Measurements from ENCODE around the gene TREML2.
A peak's percentile ranks its signal among the peaks of the same experiment; 100 is the strongest.

The TREML2 gene

DNA sequence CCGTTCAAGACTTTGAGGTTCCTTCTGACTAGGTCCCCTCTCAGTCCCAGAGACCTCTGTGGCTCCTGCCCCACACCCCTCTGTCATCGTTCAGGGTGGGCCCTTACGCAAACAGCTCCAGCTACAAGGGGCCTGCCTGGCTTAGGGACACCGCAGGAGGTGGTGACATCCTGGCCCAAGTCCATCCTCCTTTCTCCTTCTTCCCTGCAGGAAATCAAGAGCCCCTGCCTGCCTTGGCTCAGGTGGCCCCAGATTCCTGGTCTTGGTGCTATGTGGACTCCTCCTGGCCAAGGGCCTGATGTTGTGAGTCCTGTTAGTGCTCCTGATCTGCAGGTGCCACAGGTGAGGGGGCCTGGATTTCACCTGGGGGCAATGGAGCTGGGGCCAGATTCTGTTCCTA is 35.3 kb upstream of the TREML2 start:
- POLR2A ChIA-PET: no interaction called here
- TF ChIP-seq, protein P1, sequence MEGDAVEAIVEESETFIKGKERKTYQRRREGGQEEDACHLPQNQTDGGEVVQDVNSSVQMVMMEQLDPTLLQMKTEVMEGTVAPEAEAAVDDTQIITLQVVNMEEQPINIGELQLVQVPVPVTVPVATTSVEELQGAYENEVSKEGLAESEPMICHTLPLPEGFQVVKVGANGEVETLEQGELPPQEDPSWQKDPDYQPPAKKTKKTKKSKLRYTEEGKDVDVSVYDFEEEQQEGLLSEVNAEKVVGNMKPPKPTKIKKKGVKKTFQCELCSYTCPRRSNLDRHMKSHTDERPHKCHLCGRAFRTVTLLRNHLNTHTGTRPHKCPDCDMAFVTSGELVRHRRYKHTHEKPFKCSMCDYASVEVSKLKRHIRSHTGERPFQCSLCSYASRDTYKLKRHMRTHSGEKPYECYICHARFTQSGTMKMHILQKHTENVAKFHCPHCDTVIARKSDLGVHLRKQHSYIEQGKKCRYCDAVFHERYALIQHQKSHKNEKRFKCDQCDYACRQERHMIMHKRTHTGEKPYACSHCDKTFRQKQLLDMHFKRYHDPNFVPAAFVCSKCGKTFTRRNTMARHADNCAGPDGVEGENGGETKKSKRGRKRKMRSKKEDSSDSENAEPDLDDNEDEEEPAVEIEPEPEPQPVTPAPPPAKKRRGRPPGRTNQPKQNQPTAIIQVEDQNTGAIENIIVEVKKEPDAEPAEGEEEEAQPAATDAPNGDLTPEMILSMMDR (IDR thresholded peaks at IDR 0.05; ENCODE audit: control extremely low read depth, extremely low read depth, low read depth, missing control alignments): no peak
- CTCF ChIA-PET: interaction anchor here (1.5 kb wide), 1 partner anchor 356 kb away, joined by 3 read pairs; no protein-coding TSS in a partner anchor
- DNase-seq (ENCODE audit: extremely low spot score): no peak

DNA sequence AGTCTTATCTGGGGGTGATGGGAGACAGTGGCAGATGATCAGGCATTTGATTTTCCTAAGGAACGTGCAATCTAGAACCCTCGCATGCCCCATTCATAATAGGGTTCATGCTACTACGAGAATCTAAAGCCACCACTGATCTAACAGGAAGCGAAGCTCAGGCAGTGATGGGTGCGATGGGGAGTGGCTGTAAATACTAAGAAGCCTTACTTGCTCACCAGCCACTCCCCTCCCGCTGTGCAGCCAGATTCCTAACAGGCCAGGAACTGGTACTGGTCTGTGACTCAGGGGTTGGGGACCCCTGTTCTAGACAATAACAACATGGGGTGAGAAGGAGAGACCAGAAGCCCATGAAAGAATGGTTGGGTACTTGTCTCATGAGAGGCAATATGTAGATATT is 31.7 kb upstream of the TREML2 start:
- DNase-seq (ENCODE audit: extremely low spot score): no peak
- POLR2A ChIA-PET: no interaction called here
- TF ChIP-seq, protein P1 (IDR thresholded peaks at IDR 0.05; ENCODE audit: control extremely low read depth, extremely low read depth, low read depth, missing control alignments): no peak
- CTCF ChIA-PET: no interaction called here

DNA sequence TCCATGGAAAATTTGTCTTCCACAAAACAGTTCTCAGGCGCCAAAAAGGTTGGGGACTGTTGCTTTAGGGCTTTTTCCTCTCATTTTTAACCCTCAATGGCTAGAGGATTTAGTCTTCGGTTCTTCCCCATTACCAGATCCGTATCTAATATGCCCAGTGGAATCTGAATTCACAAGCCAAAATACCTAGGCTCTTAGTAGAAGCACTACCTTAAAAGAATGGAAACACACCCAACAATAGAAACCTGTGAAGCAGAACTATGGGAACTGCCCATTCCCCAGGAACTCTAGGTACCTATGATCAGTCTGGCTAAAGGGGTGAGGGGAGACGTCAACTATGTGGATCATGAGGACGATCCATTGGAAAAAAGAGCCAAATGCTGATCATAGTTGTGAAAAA is 30.3 kb upstream of the TREML2 start:
- POLR2A ChIA-PET: no interaction called here
- no peak for DNase-seq (ENCODE audit: extremely low spot score)
- TF ChIP-seq, protein P1 (IDR thresholded peaks at IDR 0.05; ENCODE audit: control extremely low read depth, extremely low read depth, low read depth, missing control alignments): no peak
- CTCF ChIA-PET: no interaction called here

DNA sequence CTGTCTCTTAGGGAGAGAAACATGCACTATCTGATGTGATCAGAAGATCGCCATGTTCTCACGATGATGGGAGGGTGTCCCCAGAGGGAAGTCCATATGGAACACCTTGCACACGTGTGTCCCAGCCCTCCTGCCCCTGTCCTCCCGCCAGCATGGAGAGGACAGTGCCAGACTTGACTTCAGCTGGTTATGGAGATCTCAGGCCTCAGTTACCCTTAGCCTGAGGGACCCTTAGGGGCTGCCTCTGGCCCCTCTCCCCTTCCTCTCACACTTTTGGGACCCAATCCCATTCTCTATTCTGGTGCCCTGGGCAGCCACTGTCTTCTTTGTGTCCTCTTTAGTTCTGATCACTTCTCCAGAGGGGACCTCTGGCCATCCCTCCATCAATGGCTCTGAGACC is 28.8 kb upstream of the TREML2 start:
- CTCF ChIA-PET: interaction anchor here (1.1 to 1.9 kb wide), 2 partner anchors 38 to 90 kb away, joined by 3 to 4 read pairs; no protein-coding TSS in a partner anchor
- TF ChIP-seq, protein P1 (IDR thresholded peaks at IDR 0.05; ENCODE audit: control extremely low read depth, extremely low read depth, low read depth, missing control alignments): no peak
- DNase-seq (ENCODE audit: extremely low spot score): no peak
- POLR2A ChIA-PET: no interaction called here

DNA sequence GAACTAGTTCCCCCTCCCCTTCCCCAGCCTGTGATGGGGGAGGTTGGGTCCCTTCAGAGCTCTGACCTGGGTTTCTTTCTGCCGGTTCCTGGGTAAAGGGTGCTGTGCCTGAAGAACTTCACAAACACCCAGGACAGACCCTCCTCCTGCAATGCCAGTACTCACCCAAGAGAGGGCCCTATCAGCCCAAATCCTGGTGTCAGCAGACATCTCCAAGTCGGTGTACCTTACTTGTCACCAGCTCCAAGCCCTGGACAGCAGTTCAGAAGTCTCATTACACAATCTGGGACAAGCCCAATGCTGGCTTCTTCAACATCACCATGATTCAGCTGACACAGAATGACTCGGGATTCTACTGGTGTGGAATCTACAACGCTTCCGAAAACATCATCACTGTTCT is 27.7 kb upstream of the TREML2 start:
- TF ChIP-seq, protein P1 (IDR thresholded peaks at IDR 0.05; ENCODE audit: control extremely low read depth, extremely low read depth, low read depth, missing control alignments): peak; percentile 11
- ChIA-PET POLR2A (no interaction called here), CTCF (interaction anchor here (1.1 to 1.9 kb wide), 4 partner anchors 37 to 91 kb away, joined by 3 to 4 read pairs (median 4); no protein-coding TSS in a partner anchor)
- DNase-seq (ENCODE audit: extremely low spot score): no peak

DNA sequence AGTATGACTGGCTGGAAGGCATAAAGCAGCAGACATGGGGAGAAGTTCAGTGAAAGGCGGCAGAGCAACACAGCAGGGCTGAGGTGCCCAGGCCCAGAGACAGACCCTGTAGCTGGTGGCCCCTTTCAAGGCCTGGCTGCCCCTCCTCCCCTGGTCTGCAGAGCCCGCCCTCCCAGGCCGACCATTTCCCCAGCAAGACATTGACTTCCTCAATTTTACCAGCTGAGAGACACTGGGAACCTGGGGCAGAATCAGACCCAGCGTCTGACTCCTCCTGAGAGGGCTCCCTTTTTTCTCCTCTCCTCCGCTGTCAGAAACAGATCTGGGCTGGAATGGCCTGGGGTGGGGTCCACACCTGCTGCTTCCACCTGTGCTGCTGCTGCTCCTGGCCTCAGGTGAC is 27.1 kb upstream of the TREML2 start, which contains the start of gene TREML4:
TREML4 (plus strand) TSS at position 254 of the 400 bp plus-strand sequence; CDS start at position 333, 79 bp downstream.
- CTCF ChIA-PET: interaction anchor here (1.1 to 1.9 kb wide), 3 partner anchors 46 to 92 kb away, joined by 3 to 4 read pairs (median 4); no protein-coding TSS in a partner anchor
- TF ChIP-seq, protein P1 (IDR thresholded peaks at IDR 0.05; ENCODE audit: control extremely low read depth, extremely low read depth, low read depth, missing control alignments): no peak
- DNase-seq (ENCODE audit: extremely low spot score): no peak
- POLR2A ChIA-PET: no interaction called here

Data from GM10248 (cell line).